Colonic mucosa (tissue), 4 donors: ENCODE measurements around the gene NUMBL. TPM values are rescaled to one million over a fixed set of nuclear protein-coding genes. Genes with fewer than 3 reads are reported as not detected.
"Not testable (repeated sequence)": the region's sequence is repeated elsewhere in the genome, so short reads cannot be mapped to it uniquely, and the experiment has no call there.

Experiments
- DNase-seq: peaks from one replicate; pipeline ENCODE4 v3.0.0-alpha.2; 2020
- H3K27ac ChIP-seq: fragments of 200-600 bp; one replicate; pipeline ENCODE4 v1.8.0; 2021
- H3K27me3 ChIP-seq: fragments of 200-600 bp; one replicate; pipeline ENCODE4 v1.8.0; 2021
- H3K36me3 ChIP-seq: fragments of 200-600 bp; one replicate; pipeline ENCODE4 v1.8.0; 2021
- H3K4me1 ChIP-seq: fragments of 200-600 bp; one replicate; pipeline ENCODE4 v1.8.0; 2021; ENCODE audit warnings: mild to moderate bottlenecking
- H3K4me3 ChIP-seq: fragments of 200-600 bp; one replicate; pipeline ENCODE4 v1.8.0; 2021
- H3K9ac ChIP-seq, 2 donors: one replicate each; pipeline ENCODE4 v1.7.0; 2013; ENCODE audit warnings: control low read depth in 2 of 2, low read depth in 2 of 2, low read length in 2 of 2
- H3K9me3 ChIP-seq: fragments of 200-600 bp; one replicate; pipeline ENCODE4 v1.8.0; 2021
- CTCF ChIP-seq: fragments of 200-600 bp; IDR thresholded peaks from one replicate; pipeline ENCODE4 v1.8.0; 2022; ENCODE audit warnings: antibody characterized with exemption, mild to moderate bottlenecking
- intact Hi-C: fragments of 100-400 bp; cut with DNase I; formaldehyde crosslinking; loops from one replicate; pipeline ENCODE4 v1.14.1; 2022
- total RNA-seq, 2 donors: library from RNA; stranded (reverse); fragmentation: NEBNext Ultra II Directional in 1 of 2; extraction: Animal tissue kit (Norgen Biotek cat#: 25700) in 1 of 2; gene quantifications; one replicate each; pipeline ENCODE4 v1.2.1, GENCODE V29; 2021
- donor health status: healthy.
- donor health status: DM: no; HTN: no; CAD: no.
- donor health status: DM: no; HTN: no; CAD: no.

The NUMBL gene
- total RNA-seq, 2 donors from 2014 or later: 12.8 to 22.0 TPM

- Histone ChIP-seq H3K4me1 (no peaks in the 10 kb centered on the region), H3K4me3 (no peak overlapping the region), H3K36me3 (no peaks in the 10 kb centered on the region), H3K9me3 (no peaks in the 10 kb centered on the region), H3K9ac (no peak overlapping the region), H3K27ac (no peak overlapping the region), H3K27me3 (no peaks in the 10 kb centered on the region)
- no peak for DNase-seq
- TF ChIP-seq CTCF: no peak
- intact Hi-C loops: no loop called here
These were observed 39.6 kb downstream of the NUMBL start for GRCh38 chr19:40650749-40651305.

GRCh38 chr19:40649903-40650675 lies 40.4 kb downstream of the NUMBL start:
- H3K27ac ChIP-seq, H3K9me3 ChIP-seq, intact Hi-C loops, H3K4me3 ChIP-seq, H3K4me1 ChIP-seq, H3K27me3 ChIP-seq, DNase-seq, H3K9ac ChIP-seq, H3K36me3 ChIP-seq: not testable (repeated sequence)

DNA sequence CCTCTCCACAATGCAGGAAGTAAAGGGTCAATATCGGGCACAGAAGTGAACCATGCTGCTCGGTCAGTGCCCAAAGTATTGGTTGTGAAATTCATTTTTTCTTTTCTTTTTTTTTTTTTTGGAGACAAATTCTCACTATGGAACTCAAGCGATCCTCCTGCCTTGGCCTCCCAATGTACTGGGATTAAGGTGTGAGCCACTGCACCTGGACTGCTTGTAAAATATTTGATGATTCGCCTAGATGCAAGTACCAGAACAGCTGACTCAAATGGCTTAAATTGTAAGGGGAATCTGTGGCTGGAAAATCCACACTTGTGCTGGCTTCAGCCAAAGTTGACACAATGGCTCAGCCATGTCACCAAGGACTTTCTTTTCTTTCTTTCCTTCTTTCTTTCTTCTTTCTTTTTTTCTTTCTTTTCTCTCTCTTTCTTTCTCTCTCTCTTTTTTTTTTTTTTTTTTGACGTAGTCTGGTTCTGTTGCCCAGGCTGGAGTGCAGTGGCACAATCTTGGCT lies 43.7 kb downstream of the NUMBL start:
- TF ChIP-seq CTCF: no peak
- DNase-seq: no peak
- intact Hi-C loops: no loop called here
- Histone ChIP-seq H3K27ac (peak overlapping the region; percentile 66), H3K9ac (no peak overlapping the region), H3K27me3 (no peaks in the 10 kb centered on the region), H3K4me3 (no peak overlapping the region), H3K4me1 (no peaks in the 10 kb centered on the region), H3K36me3 (no peaks in the 10 kb centered on the region), H3K9me3 (no peaks in the 10 kb centered on the region)

DNA sequence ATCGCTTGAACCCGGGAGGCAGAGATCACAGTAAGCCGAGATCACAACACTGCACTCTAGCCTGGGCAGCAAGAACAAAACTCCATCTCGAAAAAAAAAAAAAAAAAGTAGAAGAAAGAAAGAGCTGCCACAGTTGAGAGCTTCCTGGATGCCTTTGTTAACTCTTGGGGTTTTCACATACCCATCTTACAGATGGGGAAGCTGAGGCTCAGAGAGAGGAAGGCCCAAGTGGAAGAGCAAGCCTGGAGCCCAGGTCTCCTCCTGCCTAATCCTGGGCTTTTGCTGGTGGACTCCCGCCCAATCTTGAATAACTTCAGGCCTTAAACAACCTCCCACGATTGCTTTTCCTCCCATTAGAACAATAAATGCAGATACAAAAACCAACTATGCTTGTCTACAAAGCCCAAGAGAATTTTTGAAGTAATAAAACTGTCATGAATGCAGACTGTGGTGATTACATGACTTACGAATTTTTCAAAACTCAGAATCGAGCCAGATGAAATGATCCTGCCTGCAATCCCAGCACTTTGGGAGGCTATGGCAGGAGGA lies 47.6 kb downstream of the NUMBL start:
- Histone ChIP-seq H3K9me3 (no peaks in the 10 kb centered on the region), H3K27ac (peak overlapping the region; percentile 22), H3K4me3 (no peak overlapping the region), H3K27me3 (no peaks in the 10 kb centered on the region), H3K36me3 (no peaks in the 10 kb centered on the region), H3K4me1 (no peaks in the 10 kb centered on the region), H3K9ac (peak overlapping the region in 1 of 2 donors; percentile 12)
- no peak for TF ChIP-seq CTCF
- intact Hi-C loops: no loop called here
- no peak for DNase-seq

- Histone ChIP-seq H3K27me3 (no peaks in the 10 kb centered on the region), H3K9ac (no peak overlapping the region), H3K36me3 (no peaks in the 10 kb centered on the region), H3K27ac (no peak overlapping the region), H3K4me1 (no peaks in the 10 kb centered on the region), H3K9me3 (no peaks in the 10 kb centered on the region), H3K4me3 (no peak overlapping the region)
- no peak for TF ChIP-seq CTCF
- DNase-seq: no peak
- intact Hi-C loops: no loop called here
These were observed 48.3 kb downstream of the NUMBL start for GRCh38 chr19:40642051-40642706.
